GM12873 (cell line): ENCODE data around the gene NAA60.

Source experiments
- TF ChIP-seq, protein P1 (sequence below): IDR thresholded peaks from 2 replicates; pipeline ENCODE4 v1.5.1; 2012; ENCODE audit warnings: low read depth, mild to moderate bottlenecking, moderate library complexity, low read length, control low read depth; ENCODE audit not compliant: insufficient read depth; ENCODE audit errors: missing control alignments

NAA60 gene

DNA sequence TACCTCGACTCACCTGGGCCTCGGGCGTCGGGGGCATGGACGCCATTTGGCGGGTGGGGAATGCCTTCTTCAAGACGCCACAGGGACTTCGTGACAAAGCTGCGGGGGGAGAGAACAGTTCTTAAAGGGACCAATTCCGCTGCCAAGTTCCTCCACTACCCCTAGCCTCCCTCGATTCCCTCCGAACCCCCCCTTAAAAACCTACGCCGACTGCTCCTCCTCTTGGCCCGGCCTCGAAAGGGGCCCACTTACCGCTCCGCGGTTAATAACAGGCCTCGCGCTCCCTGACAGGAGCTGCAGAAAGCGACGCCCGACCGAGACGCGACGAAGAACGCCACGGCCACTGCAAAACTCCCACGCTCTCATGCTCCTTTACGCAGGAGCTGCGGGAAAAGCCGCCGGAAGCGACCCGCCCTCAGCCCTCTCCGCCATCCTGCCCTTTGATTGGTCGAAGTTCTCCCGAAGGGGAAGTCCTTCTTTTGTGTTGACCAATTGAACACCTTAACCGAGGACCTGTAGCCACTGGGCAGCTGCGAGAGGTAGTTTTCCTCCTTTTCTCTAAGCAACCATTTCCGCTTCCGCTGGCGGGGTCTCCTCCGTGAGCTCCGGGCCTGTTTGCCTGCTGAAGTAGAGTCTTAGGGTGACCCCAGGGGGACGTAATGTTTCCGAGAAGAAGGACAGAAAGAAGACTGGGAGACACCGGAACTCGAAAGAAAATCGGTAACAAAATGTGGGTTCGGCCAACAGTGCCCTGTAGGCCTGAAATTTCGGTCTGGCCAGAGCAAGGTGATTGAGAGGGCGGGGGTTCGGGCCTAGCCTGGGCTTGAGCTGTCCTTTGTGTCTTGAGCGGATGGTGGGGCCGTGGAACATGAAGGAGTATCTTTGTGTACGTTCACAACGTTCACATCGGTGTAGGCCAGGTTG is at the start of gene NAA60, which contains the start of gene ZNF597:
NAA60 (plus strand) TSS at position 573 of the 924 bp plus-strand sequence. CDS start 32,548 bp downstream, outside the sequence.
ZNF597 (minus strand) TSS at position 397 of the 924 bp plus-strand sequence; CDS start at position 46, 351 bp downstream.
- TF ChIP-seq, protein P1, sequence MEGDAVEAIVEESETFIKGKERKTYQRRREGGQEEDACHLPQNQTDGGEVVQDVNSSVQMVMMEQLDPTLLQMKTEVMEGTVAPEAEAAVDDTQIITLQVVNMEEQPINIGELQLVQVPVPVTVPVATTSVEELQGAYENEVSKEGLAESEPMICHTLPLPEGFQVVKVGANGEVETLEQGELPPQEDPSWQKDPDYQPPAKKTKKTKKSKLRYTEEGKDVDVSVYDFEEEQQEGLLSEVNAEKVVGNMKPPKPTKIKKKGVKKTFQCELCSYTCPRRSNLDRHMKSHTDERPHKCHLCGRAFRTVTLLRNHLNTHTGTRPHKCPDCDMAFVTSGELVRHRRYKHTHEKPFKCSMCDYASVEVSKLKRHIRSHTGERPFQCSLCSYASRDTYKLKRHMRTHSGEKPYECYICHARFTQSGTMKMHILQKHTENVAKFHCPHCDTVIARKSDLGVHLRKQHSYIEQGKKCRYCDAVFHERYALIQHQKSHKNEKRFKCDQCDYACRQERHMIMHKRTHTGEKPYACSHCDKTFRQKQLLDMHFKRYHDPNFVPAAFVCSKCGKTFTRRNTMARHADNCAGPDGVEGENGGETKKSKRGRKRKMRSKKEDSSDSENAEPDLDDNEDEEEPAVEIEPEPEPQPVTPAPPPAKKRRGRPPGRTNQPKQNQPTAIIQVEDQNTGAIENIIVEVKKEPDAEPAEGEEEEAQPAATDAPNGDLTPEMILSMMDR, result no peak

DNA sequence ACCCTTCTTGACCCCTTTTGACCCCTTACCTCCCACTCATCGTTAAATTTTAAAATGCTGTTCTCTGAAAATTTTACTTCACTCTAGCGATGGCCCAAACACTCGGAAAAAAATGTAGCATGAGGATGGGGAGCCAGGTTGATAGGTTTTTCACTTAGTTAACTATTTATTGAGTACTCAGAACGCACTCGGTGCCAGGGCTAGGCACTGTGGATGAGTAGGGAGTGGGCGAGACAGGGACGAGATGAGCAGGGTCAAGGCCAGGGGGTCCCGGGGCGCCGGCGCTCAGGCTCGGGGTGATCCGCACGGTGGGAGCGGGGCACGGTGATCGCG is 43.1 kb upstream of the NAA60 start:
- TF ChIP-seq, protein P1, result no peak

DNA sequence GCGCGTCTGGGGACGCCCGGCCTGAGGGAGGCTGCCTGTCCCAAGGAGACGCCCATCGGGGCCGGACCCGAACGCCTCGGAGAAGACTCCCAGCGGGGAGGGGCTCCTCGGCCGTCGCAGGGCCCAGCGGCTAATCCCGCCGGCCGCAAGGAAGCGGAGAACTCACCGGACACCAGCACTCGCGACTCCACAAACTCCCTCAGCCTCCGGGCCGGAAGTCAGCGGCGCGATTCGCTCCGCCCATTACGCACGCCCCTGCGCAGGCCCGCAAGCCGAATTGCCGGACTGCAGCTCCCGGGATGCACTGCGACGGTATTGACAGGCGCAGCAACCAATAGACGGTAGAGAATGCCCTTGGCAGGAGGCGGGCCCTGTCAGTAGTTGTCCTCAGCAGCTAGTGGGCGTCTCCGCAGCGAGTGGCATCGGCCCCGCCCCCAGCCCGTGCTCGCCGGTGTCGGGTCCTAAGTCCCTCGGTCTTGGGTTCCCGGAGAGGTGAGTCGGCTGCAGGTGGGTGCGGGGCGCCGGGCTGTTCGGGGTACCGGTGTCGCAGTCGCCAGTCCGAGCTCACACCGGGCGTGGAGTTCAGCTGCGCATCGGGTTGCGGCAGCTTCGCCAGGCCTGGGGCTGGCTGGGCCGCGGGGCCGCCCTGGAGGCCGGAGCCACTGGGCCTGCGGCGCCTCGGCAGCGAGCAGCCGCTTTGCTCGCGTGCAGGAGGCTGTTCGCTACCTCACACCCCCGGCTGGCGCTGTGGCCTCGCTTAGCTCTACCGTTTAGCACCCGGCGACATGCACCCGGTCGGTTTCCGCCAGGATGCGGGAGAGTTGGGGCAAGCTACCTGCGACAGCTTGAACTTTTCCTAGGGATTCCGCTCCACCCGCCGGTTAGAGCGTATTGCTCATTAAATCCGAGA is 42.4 kb upstream of the NAA60 start, which contains the start of the genes ZNF174 and ZSCAN32:
ZNF174 (plus strand) TSS at position 437 of the 910 bp plus-strand sequence. CDS start 790 bp downstream, outside the sequence.
ZSCAN32 (minus strand) TSS at position 226 of the 910 bp plus-strand sequence. CDS start 3,447 bp downstream, outside the sequence.
- TF ChIP-seq, protein P1, result peak; percentile 21

DNA sequence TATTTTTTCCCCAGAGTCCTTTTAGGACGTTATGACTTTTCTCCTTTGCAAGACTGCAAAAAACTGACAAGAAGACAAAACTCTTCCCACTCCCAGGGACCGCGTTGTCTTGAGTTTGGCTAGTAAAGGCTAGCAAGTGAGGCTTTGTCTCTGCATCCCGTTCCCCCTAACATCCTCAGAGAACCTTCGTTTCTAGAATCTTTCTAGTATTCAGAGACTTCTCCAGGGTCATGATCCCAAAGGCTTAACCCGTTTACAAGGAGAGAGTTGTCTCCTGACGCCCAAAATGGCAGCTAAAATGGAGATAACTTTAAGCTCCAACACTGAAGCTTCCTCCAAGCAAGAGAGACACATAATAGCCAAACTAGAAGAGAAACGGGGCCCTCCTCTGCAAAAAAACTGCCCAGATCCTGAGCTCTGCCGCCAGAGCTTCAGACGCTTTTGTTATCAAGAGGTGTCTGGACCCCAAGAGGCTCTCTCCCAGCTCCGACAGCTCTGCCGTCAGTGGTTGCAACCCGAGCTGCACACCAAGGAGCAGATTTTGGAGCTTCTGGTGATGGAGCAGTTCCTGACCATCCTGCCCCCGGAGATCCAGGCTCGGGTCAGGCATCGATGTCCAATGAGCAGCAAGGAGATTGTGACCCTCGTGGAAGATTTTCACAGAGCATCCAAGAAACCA is 41.6 kb upstream of the NAA60 start:
- TF ChIP-seq, protein P1, result no peak

DNA sequence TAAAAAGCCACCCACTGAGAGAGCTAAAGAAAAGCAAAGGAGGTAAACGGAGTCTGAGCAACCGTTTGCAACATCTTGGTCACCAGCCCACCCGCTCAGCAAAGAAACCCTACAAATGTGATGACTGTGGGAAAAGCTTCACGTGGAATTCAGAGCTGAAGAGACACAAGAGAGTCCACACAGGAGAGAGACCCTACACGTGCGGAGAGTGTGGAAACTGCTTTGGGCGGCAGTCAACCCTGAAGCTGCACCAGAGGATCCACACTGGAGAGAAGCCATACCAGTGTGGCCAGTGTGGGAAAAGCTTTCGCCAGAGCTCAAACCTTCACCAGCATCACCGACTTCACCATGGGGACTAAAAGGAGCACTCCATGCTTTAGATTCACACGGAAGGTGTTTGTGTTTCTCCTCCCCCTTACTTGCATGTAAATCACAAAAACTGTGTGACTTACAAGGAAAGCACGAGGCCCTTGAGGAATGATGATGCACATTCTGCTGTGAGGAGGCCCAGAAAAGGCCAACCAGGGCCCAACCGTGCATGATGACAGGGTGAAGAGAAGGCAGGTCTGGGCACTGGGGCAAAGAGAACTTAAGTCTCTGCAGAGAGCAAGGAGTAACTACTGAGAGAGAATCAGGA is 34.8 kb upstream of the NAA60 start:
- TF ChIP-seq, protein P1, result no peak

DNA sequence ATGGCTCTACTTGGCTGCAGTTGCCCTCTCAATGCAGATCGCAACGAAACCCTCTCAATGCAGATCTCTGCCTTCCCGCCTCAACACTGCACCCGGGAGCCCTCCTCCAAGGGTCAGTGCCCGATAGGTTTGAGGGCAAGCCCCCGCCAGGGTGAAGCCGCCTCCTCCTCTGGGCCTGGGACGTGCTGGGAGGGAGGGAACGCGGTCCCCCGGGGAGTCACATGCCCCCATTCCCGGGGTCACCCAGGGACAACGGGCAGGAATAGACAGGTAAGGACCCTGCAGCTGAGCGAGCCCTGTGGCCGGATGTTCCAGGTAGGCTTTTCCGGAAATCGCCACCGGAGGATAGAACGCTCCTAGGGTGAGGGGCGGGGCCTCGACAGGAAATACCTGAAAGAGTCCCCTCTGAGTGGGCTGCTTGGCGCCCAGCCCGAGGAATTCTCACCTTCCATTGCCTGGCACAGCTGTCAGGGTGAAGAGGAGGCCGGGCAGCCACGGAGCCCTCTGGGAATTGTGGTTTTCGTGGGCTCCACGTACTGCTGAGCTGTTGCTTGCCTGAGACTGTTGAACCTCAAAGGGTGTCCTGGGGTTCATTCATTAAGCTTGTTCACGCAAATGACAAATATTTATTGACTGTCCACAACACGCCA is 29.6 kb upstream of the NAA60 start:
- TF ChIP-seq, protein P1, result no peak
